ENCODE measurements around the gene FNDC4. TPM values are rescaled to one million over a fixed set of nuclear protein-coding genes. Genes with fewer than 3 reads are reported as not detected.
"Not testable (repeated sequence)": the region's sequence is repeated elsewhere in the genome, so short reads cannot be mapped to it uniquely, and the experiment has no call there.

The FNDC4 gene, protein sequence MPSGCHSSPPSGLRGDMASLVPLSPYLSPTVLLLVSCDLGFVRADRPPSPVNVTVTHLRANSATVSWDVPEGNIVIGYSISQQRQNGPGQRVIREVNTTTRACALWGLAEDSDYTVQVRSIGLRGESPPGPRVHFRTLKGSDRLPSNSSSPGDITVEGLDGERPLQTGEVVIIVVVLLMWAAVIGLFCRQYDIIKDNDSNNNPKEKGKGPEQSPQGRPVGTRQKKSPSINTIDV
- 8.5 TPM for total RNA-seq

DNA sequence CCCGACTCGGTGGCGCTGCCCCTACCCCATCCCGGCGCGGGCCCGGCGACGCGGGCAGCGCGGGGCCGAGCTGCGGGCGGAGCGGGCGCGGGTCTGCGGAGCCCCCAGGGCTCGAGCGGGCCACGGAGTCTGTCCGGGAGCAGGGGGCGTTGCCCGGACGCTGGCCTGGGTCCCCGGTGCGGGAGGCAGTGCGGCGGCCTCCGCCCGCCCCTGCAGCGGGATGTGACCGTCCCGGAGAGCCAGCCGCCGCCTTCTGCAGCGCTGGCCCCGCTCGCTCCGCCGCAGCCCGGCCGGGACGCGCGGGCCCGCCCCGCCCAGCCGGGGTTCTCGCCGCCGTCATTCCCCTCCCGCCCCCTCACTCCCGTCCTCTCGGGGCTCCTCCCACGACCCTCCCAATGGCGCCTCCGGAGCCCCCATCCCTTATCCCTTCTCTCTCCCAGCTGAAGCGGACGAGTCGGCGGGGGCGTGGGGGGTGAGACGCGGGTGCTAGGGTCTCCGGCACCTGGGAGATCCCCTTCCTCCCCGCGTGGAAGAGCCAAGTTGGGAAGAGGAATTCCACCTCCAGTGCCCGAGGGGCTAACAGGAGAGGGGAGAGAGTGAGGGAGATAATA is at the start of gene FNDC4:
TSS of gene FNDC4 (minus strand) at position 257 of the 611 bp plus-strand sequence. CDS start 521 bp downstream, outside the sequence.
- peak; percentile 48 for ATAC-seq

DNA sequence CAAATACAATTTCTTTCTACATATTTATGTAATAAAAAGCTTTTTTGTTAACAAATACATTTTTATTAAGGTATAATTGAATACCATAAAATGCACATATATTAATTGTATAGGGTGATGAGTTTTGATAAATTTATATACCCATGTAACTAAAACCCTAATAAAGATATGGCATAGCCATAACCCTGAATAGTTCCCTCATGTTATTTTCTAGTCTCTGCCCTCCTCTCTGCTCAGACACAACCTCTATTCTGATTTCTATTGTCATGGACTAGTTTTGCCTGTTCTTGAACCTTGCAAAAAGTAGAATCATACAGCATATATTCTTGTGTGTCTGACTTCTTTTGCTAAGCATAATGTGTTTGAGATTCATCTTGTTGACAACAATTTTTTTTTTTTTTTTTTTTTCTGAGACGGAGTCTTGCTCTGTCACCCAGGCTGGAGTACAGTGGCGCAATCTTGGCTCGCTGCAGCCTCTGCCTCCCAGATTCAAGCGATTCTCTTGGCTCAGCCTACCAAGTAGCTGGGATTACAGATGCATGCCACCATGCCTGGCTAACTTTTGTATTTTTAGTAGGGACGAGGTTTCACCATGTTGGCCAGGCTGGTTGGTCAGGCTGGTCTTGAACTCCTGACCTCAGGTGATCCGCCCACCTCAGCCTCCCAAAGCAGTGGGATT is 49.3 kb upstream of the FNDC4 start:
- peak; percentile 36 for ATAC-seq

DNA sequence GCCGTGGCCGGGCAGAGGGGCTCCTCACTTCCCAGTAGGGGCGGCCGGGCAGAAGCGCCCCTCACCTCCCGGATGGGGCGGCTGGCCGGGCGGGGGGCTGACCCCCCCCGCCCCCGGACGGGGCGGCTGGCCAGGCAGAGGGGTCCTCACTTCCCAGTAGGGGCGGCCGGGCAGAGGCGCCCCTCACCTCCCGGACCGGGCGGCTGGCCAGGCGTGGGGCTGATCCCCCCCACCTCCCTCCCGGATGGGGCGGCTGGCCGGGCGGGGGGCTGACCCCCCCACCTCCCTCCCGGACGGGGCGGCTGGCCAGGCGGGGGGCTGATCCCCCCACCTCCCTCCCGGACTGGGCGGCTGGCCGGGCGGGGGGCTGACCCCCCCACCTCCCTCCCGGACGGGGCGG is 44.6 kb upstream of the FNDC4 start:
- ATAC-seq, result not testable (repeated sequence)

DNA sequence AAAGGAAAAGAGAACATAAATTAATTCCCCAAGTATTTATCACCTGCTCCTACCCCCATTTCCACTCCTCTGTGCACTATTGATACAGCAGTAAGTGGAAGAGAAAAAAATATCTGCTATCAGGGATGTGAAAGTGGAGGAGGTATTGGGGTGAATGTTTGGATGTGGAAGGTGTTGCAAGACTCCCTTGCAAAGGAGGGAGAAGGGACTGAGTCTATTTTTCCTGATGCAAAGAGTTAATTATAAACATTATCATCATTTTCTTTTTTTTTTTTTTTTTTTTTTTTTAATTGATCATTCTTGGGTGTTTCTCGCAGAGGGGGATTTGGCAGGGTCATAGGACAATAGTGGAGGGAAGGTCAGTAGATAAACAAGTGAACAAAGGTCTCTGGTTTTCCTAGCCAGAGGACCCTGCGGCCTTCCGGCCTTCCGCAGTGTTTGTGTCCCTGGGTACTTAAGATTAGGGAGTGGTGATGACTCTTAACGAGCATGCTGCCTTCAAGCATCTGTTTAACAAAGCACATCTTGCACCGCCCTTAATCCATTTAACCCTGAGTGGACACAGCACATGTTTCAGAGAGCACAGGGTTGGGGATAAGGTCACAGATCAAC is 43.9 kb upstream of the FNDC4 start:
- ATAC-seq, result not testable (repeated sequence)

DNA sequence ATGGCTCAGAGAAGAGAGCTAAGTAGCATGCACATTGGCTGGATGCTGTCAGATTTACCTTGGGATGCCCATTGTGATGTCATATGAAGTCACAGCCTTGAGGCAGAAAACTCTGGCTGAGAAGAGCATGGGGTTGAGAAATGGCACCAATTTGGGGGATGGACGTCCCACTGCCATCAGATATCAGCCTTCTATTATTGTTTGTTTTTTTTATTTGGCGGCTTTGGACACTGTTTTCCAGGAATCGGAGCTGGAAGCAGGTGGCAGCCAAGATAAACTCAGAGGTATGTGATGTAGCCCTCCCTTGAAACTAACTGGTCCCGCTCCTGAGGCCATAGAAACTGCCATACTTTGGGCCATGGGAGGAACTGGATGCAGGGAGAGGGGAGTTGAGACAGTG is 42.3 kb upstream of the FNDC4 start:
- ATAC-seq, result no peak

- no peak for ATAC-seq
Measured at GRCh38 chr2:27531983-27532382, 37.0 kb upstream of the FNDC4 start.

- ATAC-seq, result no peak
Measured at GRCh38 chr2:27527182-27527581, 32.2 kb upstream of the FNDC4 start.

- no peak for ATAC-seq
Measured at GRCh38 chr2:27522400-27522945, 27.5 kb upstream of the FNDC4 start.

DNA sequence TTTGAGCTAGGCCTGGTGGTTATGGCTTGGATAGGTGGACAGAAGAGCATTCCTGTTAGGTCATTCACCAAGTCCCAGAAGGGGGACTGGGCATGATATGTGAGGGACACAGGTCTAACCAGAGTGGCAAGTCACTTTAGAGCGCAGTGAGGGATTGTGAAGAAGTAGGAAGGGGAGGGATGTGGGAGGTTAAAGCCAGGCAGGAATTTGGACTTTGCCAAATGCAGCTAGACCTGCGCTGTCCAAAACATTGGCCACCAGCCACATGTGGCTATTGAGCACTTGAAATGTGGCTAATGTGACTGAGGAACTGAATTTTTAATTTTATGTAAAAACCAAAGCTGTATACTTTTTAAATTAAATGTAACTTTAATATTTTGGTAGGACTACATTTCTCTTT is 25.3 kb upstream of the FNDC4 start:
- no peak for ATAC-seq

- ATAC-seq, result no peak
Measured at GRCh38 chr2:27518782-27519113, 23.7 kb upstream of the FNDC4 start.

DNA sequence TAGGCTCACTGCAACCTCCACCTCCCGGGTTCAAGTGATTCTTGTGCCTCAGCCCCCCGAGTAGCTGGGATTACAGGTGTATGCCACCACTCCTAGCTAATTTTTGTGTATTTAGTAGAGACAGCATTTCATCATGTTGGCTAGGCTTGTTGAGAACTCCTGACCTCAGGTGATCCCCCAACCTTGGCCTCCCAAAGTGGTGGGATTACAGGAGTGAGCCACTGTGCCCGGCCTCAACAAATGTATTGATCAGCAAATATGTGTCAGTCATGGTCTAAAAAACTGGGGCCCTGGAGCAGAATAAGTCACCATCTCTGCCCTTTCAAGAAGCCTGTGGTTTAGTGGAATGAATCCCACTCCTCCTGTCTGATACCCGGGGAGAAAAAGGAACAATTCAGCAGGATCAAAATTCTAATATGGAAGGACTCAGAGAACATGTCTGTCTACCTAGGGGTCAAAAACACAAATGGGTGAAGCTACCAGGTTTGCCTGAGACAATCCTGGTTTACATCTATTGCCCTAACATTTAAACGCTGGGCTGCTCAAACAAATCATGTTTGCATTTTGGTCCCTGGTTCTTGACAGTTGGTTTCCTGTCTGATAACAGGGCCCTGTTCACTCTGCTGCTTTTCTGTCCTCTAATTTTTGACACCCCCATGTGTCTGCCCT is 23.2 kb upstream of the FNDC4 start:
- ATAC-seq, result no peak

- ATAC-seq, result no peak
Measured at GRCh38 chr2:27509326-27509725, 14.3 kb upstream of the FNDC4 start.

DNA sequence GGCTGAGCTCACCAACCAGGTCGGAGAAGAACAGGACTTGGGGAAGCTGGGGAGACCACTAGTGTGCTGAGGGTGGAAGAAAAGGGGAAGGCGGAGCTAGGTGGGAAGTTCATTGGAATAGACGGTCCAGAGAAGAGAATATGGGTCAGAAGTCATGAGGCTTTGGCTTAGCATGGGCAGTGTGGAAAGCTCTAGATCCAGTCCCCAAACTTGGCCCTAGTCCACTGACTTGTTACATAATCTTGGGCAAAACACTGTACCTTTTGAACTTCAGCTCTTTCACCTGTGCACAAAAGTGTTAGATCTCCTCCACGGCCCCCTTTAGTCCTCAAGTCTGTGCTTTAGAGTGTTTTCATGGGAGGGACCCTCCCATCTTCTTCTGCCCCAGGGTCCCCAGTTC is 12.3 kb upstream of the FNDC4 start:
- no peak for ATAC-seq

DNA sequence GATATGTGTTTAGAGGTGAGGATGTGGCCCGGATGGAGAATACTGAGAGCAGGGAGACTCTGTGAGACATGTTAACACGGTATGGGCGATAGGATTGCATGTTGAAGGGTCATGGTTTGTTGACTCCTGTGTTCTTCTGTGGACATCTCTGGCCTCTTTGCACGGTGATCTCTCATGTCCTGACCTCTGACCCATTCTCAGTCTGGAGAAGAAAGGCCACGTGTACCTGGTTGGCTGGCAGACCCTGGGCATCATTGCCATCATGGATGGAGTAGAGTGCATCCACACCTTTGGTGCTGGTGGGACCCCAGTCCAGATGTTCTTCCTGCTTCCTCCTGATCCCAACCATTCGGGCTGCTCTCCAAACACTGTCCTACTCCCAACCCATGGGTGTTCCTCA is 11.6 kb upstream of the FNDC4 start:
- ATAC-seq, result no peak

GRCh38 chr2:27502142-27502541 is 7.1 kb upstream of the FNDC4 start:
- no peak for ATAC-seq

GRCh38 chr2:27501042-27501441 is 6.0 kb upstream of the FNDC4 start:
- no peak for ATAC-seq

DNA sequence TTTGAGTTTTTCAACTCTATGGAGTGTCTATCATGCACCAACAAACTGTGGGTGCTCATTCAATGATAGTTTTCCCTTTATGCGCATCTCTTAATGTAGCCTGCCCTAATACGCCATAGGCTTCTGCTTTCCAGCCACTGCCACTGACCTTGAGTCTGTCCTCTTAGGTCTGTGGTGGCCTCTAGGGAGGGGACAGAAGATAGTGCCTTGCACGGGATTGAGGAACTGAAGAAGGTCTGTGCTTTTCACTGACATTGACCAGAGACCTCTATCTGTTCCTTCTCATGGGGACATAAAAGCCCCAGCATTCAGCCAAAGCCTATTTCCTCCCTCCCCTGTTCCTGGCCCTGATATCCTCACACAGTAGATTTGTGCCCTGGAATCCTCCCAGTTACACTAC is 4.0 kb upstream of the FNDC4 start:
- no peak for ATAC-seq

DNA sequence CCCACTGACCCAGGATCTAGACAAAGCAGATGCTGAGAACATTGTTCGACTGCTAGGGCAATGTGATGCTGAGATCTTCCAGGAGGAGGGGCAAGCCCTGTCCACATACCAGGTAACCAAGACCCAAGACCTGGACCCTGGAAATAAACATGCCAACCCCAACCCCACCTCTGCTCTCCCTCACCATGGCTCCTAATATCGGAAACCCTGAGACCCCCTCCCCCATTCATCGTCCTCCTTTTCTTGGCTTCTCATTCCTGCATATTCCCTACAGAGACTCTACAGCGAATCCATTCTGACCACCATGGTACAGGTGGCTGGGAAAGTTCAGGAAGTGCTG is 2.3 kb upstream of the FNDC4 start:
- no peak for ATAC-seq

DNA sequence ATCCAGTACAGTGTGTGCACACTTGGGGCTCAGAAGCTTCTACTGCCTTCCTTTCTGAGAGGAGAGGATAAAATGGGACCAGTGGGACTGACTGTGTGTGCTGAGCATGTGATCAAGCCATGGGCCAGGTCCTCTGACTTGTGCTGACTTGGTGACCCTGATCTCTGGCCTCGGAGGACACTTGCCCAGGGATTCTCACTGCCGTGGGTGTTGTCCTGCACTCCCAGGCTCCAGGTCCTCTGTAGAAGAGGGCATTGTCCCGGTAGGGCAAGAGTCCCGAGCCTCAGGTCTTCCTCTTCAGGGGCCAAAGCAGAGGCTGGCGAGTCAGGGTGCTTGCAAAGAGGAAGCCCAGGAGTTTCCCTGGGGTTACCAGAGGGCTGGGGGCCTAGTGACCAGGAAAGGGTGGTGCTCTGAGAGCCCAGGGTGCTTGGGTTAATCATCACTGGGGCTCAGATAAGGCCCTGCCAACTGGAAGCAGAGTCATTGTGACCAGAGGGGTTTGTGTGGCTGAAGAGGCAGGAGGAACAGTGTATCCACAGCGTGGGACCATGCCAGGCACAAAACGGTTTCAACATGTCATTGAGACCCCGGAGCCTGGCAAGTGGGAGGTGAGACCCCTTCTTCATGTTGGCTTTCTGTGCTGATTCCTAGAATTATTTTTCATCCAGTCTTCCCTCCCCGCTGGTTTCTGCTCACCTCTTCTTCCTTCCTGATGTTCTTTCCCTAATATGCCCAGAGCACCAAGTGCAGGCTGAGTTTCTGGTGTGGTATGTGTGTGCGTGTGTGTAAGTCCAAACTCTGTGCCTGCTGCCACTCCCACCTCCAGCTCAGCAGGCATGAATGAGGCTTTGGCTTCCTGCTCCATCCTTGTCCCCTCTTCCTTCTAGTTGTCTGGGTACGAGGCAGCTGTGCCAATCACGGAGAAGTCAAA is 1.6 kb upstream of the FNDC4 start, which contains the start of gene GCKR:
TSS of gene GCKR (plus strand) at position 483 of the 931 bp plus-strand sequence. CDS start at position 549, 66 bp downstream.
- ATAC-seq, result peak; percentile 56

- ATAC-seq, result no peak
Measured at GRCh38 chr2:27495840-27496356, 898 bp upstream of the FNDC4 start.

- ATAC-seq, result peak; percentile 5
Measured at GRCh38 chr2:27494284-27494943, 586 bp downstream of the FNDC4 start.

All from esophagus mucosa (tissue), 1 donor.